Psoas muscle (tissue), 8 donors: Measurements from ENCODE around the gene RPLP2. TPM values are rescaled to one million over a fixed set of nuclear protein-coding genes. Genes with fewer than 3 reads are reported as not detected.
A peak's percentile ranks its signal among the peaks of the same experiment; 100 is the strongest.

Experiments
- ATAC-seq, 4 donors: fragments of 200-7000 bp; cut with Tn5 transposase; one replicate each; pipeline ENCODE4 v1.9.1; 2020; ENCODE audit warnings: moderate library complexity in 3 of 4, mild to moderate bottlenecking in 2 of 4
- DNase-seq, 2 donors: peaks; one replicate each; pipeline ENCODE4 v3.0.0-alpha.2; 2020
- H3K27ac ChIP-seq: fragments of 200-600 bp; one replicate; pipeline ENCODE4 v1.8.0; 2022
- H3K27me3 ChIP-seq, 3 donors: fragments of 200-600 bp in 1 of 3; one replicate each; pipeline versions ENCODE4 v1.6.1 to v1.8.0; 2013 to 2022; ENCODE audit warnings: low read length in 2 of 3, mild to moderate bottlenecking in 2 of 3, moderate library complexity in 1 of 3; ENCODE audit not compliant: insufficient read depth in 3 of 3
- H3K36me3 ChIP-seq, 2 donors: fragments of 200-600 bp in 1 of 2; one replicate each; pipeline versions ENCODE4 v1.6.1 to v1.8.0; 2013 to 2022; ENCODE audit warnings: low read depth in 1 of 2, mild to moderate bottlenecking in 1 of 2, moderate library complexity in 1 of 2; ENCODE audit not compliant: insufficient read depth in 1 of 2
- H3K4me1 ChIP-seq: fragments of 200-600 bp; one replicate; pipeline ENCODE4 v1.8.0; 2022
- H3K4me3 ChIP-seq: fragments of 200-600 bp; one replicate; pipeline ENCODE4 v1.8.0; 2022; ENCODE audit warnings: mild to moderate bottlenecking
- H3K9me3 ChIP-seq: fragments of 200-600 bp; one replicate; pipeline ENCODE4 v1.8.0; 2022
- WGBS, 3 donors: extraction: QIAGEN DNeasy Blood & Tissue Kit; methylation state at CpG; one replicate each; pipeline versions ENCODE4 v1.1.6 to v1.1.7; 2013; 5-methylcytosine and 5-hydroxymethylcytosine counted together
- intact Hi-C, 2 donors: fragments of 100-400 bp; cut with DNase I; formaldehyde crosslinking; loops; one replicate each; pipeline versions ENCODE4 v1.11.0 to v1.14.2; 2022
- polyA plus RNA-seq, 3 donors: library from polyadenylated mRNA; stranded (reverse); fragments of 200-250 nt; gene quantifications; one replicate each; pipeline ENCODE4 v1.2.3, GENCODE V29; 2013
- total RNA-seq, 4 donors: library from RNA; stranded (reverse); fragmentation: NEBNext Ultra II Directional in 2 of 4; extraction: Animal tissue kit (Norgen Biotek cat#: 25700) in 2 of 4; gene quantifications; one replicate each; pipeline versions ENCODE4 v1.2.1 to v1.2.4, GENCODE V29; 2021 to 2023
- TF ChIP-seq, protein P1 (sequence below): fragments of 200-600 bp; IDR thresholded peaks from one replicate; pipeline ENCODE4 v1.8.0; 2022; ENCODE audit warnings: antibody characterized with exemption
- donor health status: healthy with polysubstance abuse.
- donor health status: DM: no; HTN: no; CAD: no; lungs with moderate emphysema.
- donor health status: Bipolar disorder and iron deficiency.
- donor health status: healthy.
- donor health status: DM: yes; HTN: yes; CAD: no.
- donor health status: DM: no; HTN: no; CAD: no.
- donor health status: DM: no; HTN: no; CAD: no.
- donor health status: DM: yes; HTN: yes; CAD: no.

RPLP2 gene
- total and polyA plus RNA-seq, 7 donors = 779 to 1,781 (median 1,246) TPM

DNA sequence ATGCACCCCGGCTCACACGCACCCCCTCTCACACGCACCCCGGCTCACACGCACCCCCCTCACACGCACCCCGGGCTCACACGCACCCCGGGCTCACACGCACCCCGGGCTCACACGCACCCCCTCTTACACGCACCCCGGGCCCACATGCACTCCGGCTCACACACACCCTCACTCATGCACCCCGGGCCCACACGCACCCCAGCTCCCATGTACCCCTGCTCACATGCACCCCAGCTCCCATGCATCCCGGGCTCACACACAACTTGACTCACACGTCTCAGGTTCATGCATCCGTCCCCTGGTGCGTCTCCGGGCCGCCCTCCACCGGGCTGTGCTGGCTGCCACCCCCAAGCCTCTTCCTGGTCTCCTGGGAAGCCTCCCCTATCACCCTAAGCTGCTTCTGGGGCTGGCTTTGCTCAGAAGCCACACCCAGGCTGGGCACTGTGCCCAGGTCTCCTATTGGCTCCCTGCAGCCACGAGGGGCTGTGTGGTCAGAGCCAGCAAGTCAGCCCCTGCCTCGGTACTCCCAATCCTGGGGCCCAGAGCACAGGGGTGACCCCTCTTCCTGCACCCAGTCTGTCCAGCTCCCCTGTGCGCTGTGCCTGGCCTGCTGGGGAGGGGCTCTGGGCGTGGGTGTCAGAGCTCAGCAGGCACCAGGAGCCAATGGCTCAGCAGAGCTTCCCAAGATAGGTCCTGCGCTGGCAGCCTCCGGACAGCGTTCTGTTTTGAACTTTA, 49.8 kb downstream of the RPLP2 start:
- intact Hi-C loops = no loop called here

DNA sequence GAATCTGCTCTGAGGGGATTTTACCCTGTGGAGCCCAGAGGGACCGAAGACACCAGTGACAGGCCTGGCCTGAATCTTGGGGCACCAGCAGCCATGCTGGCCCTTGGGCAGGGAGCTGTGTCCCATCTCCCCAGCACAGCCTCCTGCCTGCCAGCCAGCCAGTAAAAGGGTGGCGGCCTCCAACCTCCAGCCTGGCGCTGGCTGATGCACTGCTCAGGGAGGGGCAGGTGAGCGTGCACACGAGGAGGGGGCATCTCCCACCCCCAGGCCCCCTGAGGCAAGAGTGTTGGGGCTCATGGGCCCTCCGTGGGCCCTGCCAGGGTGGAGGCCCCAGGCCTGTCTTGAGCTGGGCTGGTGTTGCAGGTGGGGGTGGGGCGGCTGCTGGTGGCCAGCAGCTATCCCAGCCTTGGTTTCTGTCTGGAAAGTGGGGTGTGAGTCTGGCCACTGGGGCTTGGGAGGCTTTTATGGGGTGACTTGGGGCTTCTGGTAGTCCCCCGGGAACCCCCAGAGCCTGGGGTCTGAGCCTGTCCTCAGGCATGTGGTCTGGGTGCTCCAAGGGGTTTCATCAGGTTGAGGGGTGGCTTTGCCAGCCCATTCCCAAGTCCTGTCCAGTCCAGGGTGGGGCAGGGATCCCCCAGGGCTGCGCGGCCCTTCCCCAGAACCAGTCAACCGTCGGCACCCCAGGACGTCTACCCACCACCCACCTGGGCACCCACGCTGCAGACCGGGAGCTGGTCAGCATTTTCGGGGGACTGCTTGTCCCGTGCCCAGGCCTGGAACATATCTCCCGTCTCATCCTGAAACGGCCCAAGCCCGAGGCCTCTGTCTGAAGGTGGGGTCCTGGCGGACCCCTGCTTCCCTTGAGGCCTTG, 50.7 kb downstream of the RPLP2 start:
- no peak for ATAC-seq
- H3K27ac ChIP-seq = no peak overlapping the region
- no peak overlapping the region for H3K4me3 ChIP-seq
- intact Hi-C loops = no loop called here
- H3K36me3 ChIP-seq = peaks cover 0 to 24% of the 10 kb centered on the region in 2 donors
- peaks cover 4% of the 10 kb centered on the region for H3K4me1 ChIP-seq
- TF ChIP-seq, protein P1, sequence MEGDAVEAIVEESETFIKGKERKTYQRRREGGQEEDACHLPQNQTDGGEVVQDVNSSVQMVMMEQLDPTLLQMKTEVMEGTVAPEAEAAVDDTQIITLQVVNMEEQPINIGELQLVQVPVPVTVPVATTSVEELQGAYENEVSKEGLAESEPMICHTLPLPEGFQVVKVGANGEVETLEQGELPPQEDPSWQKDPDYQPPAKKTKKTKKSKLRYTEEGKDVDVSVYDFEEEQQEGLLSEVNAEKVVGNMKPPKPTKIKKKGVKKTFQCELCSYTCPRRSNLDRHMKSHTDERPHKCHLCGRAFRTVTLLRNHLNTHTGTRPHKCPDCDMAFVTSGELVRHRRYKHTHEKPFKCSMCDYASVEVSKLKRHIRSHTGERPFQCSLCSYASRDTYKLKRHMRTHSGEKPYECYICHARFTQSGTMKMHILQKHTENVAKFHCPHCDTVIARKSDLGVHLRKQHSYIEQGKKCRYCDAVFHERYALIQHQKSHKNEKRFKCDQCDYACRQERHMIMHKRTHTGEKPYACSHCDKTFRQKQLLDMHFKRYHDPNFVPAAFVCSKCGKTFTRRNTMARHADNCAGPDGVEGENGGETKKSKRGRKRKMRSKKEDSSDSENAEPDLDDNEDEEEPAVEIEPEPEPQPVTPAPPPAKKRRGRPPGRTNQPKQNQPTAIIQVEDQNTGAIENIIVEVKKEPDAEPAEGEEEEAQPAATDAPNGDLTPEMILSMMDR = no peak
- DNase-seq = no peak
- H3K9me3 ChIP-seq = no peaks in the 10 kb centered on the region
- 86 to 89% (median 88%) methylated on average over 21 of the region's 21 CpGs for WGBS, 3 donors
- no peaks in the 10 kb centered on the region for H3K27me3 ChIP-seq

More for the DNA sequence above, 49.8 kb downstream of the RPLP2 start:
- Histone ChIP-seq H3K4me3 (no peak overlapping the region), H3K4me1 (peaks cover 4% of the 10 kb centered on the region), H3K36me3 (peaks cover 0 to 15% of the 10 kb centered on the region in 2 donors), H3K27ac (no peak overlapping the region), H3K9me3 (no peaks in the 10 kb centered on the region), H3K27me3 (no peaks in the 10 kb centered on the region)
- ATAC-seq (peak; percentile 23 to 49 (median 35)), DNase-seq (peak; percentile 68 to 83)
- 54 to 63% (median 61%) methylated on average over 26 to 31 of the region's 31 CpGs for WGBS, 3 donors
- TF ChIP-seq, protein P1 = no peak

- Histone ChIP-seq H3K4me3 (no peak overlapping the region), H3K27ac (no peak overlapping the region), H3K9me3 (no peaks in the 10 kb centered on the region), H3K27me3 (no peaks in the 10 kb centered on the region), H3K4me1 (peaks cover 4% of the 10 kb centered on the region), H3K36me3 (peaks cover 0 to 30% of the 10 kb centered on the region in 2 donors)
- intact Hi-C loops = no loop called here
- ATAC-seq (no peak), DNase-seq (no peak)
- WGBS, 3 donors = 89 to 95% (median 91%) methylated on average over 14 of the region's 14 CpGs
- TF ChIP-seq, protein P1 = no peak
Measured at GRCh38 chr11:861105-861479, 51.3 kb downstream of the RPLP2 start.

DNA sequence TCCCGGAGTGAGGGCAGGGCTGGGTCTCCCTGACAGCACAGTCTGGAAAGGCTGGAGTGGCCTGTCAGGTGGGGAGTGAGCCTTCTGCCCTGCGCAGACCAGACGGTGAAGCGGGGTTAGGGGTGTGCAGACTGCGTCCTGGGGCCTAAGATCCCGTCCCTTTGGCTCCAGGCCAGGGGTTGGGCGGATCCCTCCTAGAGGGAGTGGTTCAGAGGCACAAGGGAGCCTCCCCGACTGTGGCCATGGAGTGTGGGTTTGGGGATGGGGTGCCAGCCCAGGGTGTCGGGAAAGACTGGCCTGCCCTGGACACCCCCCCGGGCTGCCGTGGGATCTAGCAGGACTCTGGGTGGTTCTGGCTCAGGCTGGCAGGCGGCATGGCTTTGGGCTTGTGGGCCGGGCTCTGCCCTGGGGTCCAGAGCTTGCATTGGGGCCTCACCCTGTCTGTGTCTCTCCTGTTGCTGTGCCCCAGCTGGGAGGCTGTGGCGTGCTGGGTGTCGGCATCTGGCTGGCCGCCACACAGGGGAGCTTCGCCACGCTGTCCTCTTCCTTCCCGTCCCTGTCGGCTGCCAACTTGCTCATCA, 52.4 kb downstream of the RPLP2 start:
- Histone ChIP-seq H3K27me3 (no peaks in the 10 kb centered on the region), H3K4me3 (no peak overlapping the region), H3K4me1 (peaks cover 4% of the 10 kb centered on the region), H3K36me3 (peaks cover 0 to 39% of the 10 kb centered on the region in 2 donors), H3K9me3 (no peaks in the 10 kb centered on the region), H3K27ac (no peak overlapping the region)
- TF ChIP-seq, protein P1 = no peak
- DNase-seq (no peak), ATAC-seq (peak; percentile 11 to 37 (median 27))
- intact Hi-C loops = no loop called here
- WGBS, 3 donors = 36 to 45% (median 37%) methylated on average over 19 to 20 of the region's 20 CpGs

Other genes with a start within 250 kb of the RPLP2 start
- gene LMNTD2, start 249.2 kb upstream of the RPLP2 start, total RNA-seq = under 1 TPM in 2 of 4 donors, not detected in 2; 0.25 to 0.27 TPM
- under 1 TPM; 0.04 to 0.12 (median 0.09) TPM for gene LMNTD2, start 249.2 kb upstream of the RPLP2 start, polyA plus RNA-seq
- gene RASSF7, start 249.0 kb upstream of the RPLP2 start, total RNA-seq = 1 to 10 TPM in 1 of 4 donors, under 1 TPM in 2, not detected in 1; 0.78 to 1.2 (median 0.84) TPM
- 1 to 10 TPM in 1 of 3 donors, under 1 TPM in 2; 0.65 to 1.4 (median 1.00) TPM for gene RASSF7, start 249.0 kb upstream of the RPLP2 start, polyA plus RNA-seq
- 10 to 100 TPM; 19.8 to 31.2 (median 25.0) TPM for gene PHRF1, start 233.5 kb upstream of the RPLP2 start, total RNA-seq
- gene PHRF1, start 233.5 kb upstream of the RPLP2 start, polyA plus RNA-seq = 10 to 100 TPM; 11.7 to 19.5 (median 13.5) TPM
- 10 to 100 TPM in 3 of 4 donors, 1 to 10 TPM in 1; 7.5 to 23.1 (median 15.2) TPM for gene IRF7, start 194.0 kb upstream of the RPLP2 start, total RNA-seq
- gene IRF7, start 194.0 kb upstream of the RPLP2 start, polyA plus RNA-seq = 10 to 100 TPM in 2 of 3 donors, 1 to 10 TPM in 1; 9.4 to 13.2 (median 12.9) TPM
- under 1 TPM in 1 of 4 donors, not detected in 3; 0.20 TPM for gene CDHR5, start 185.0 kb upstream of the RPLP2 start, total RNA-seq
- under 1 TPM in 2 of 3 donors, not detected in 1; 0.07 to 0.34 TPM for gene CDHR5, start 185.0 kb upstream of the RPLP2 start, polyA plus RNA-seq
- gene SCT, start 182.8 kb upstream of the RPLP2 start, total RNA-seq = 1 to 10 TPM in 2 of 4 donors, under 1 TPM in 1, not detected in 1; 0.89 to 4.8 (median 1.8) TPM
- under 1 TPM in 1 of 3 donors, not detected in 2; 0.44 TPM for gene SCT, start 182.8 kb upstream of the RPLP2 start, polyA plus RNA-seq
- 1 to 10 TPM in 2 of 4 donors, under 1 TPM in 1, not detected in 1; 0.55 to 1.2 (median 1.1) TPM for gene DRD4, start 172.7 kb upstream of the RPLP2 start, total RNA-seq
- under 1 TPM in 2 of 3 donors, not detected in 1; 0.14 to 0.18 TPM for gene DRD4, start 172.7 kb upstream of the RPLP2 start, polyA plus RNA-seq
- 10 to 100 TPM; 15.0 to 30.0 (median 21.0) TPM for gene DEAF1, start 114.7 kb upstream of the RPLP2 start, total RNA-seq
- gene DEAF1, start 114.7 kb upstream of the RPLP2 start, polyA plus RNA-seq = 10 to 100 TPM; 12.5 to 18.1 (median 15.3) TPM
- gene TMEM80, start 114.2 kb upstream of the RPLP2 start, total RNA-seq = 10 to 100 TPM in 2 of 4 donors, 1 to 10 TPM in 2; 5.9 to 15.7 (median 9.7) TPM
- gene TMEM80, start 114.2 kb upstream of the RPLP2 start, polyA plus RNA-seq = 10 to 100 TPM in 2 of 3 donors, 1 to 10 TPM in 1; 7.4 to 16.3 (median 10.1) TPM
- 1 to 10 TPM in 3 of 4 donors, under 1 TPM in 1; 0.89 to 3.1 (median 1.5) TPM for gene EPS8L2, start 103.7 kb upstream of the RPLP2 start, total RNA-seq
- gene EPS8L2, start 103.7 kb upstream of the RPLP2 start, polyA plus RNA-seq = under 1 TPM; 0.47 to 0.63 (median 0.56) TPM
- 100 to 1,000 TPM in 1 of 4 donors, 10 to 100 TPM in 3; 77.7 to 140 (median 81.8) TPM for gene TALDO1, start 62.5 kb upstream of the RPLP2 start, total RNA-seq
- 10 to 100 TPM; 58.7 to 77.6 (median 65.9) TPM for gene TALDO1, start 62.5 kb upstream of the RPLP2 start, polyA plus RNA-seq
- gene GATD1, start 32.5 kb upstream of the RPLP2 start, total RNA-seq = 10 to 100 TPM; 13.6 to 32.6 (median 22.2) TPM
- 10 to 100 TPM; 11.0 to 20.9 (median 17.7) TPM for gene GATD1, start 32.5 kb upstream of the RPLP2 start, polyA plus RNA-seq
- gene CEND1, start 19.9 kb upstream of the RPLP2 start, total RNA-seq = under 1 TPM in 1 of 4 donors, not detected in 3; 0.22 TPM
- under 1 TPM; 0.09 to 0.33 (median 0.11) TPM for gene CEND1, start 19.9 kb upstream of the RPLP2 start, polyA plus RNA-seq
- 1 to 10 TPM; 1.5 to 2.9 (median 2.2) TPM for gene SLC25A22, start 11.7 kb upstream of the RPLP2 start, total RNA-seq
- gene SLC25A22, start 11.7 kb upstream of the RPLP2 start, polyA plus RNA-seq = 1 to 10 TPM in 1 of 3 donors, under 1 TPM in 2; 0.49 to 4.3 (median 0.56) TPM
- gene PIDD1, start 4.7 kb upstream of the RPLP2 start, total RNA-seq = 10 to 100 TPM in 3 of 4 donors, 1 to 10 TPM in 1; 8.7 to 13.8 (median 10.4) TPM
- 10 to 100 TPM in 2 of 3 donors, 1 to 10 TPM in 1; 9.4 to 16.2 (median 10.9) TPM for gene PIDD1, start 4.7 kb upstream of the RPLP2 start, polyA plus RNA-seq
- 100 to 1,000 TPM; 125 to 247 (median 175) TPM for gene PNPLA2, start 8.9 kb downstream of the RPLP2 start, total RNA-seq
- 10 to 100 TPM; 64.8 to 87.9 (median 83.8) TPM for gene PNPLA2, start 8.9 kb downstream of the RPLP2 start, polyA plus RNA-seq
- gene CRACR2B, start 18.0 kb downstream of the RPLP2 start, total RNA-seq = 1 to 10 TPM; 2.4 to 8.9 (median 4.1) TPM
- gene CRACR2B, start 18.0 kb downstream of the RPLP2 start, polyA plus RNA-seq = 1 to 10 TPM; 1.9 to 6.4 (median 2.8) TPM
- 100 to 1,000 TPM; 149 to 175 (median 161) TPM for gene CD151, start 23.0 kb downstream of the RPLP2 start, total RNA-seq
- gene CD151, start 23.0 kb downstream of the RPLP2 start, polyA plus RNA-seq = 100 to 1,000 TPM; 158 to 358 (median 224) TPM
- gene POLR2L, start 32.6 kb downstream of the RPLP2 start, total RNA-seq = 100 to 1,000 TPM; 113 to 205 (median 156) TPM
- 100 to 1,000 TPM; 114 to 178 (median 176) TPM for gene POLR2L, start 32.6 kb downstream of the RPLP2 start, polyA plus RNA-seq
- gene TSPAN4, start 32.9 kb downstream of the RPLP2 start, total RNA-seq = 10 to 100 TPM; 13.9 to 22.1 (median 16.8) TPM
- gene TSPAN4, start 32.9 kb downstream of the RPLP2 start, polyA plus RNA-seq = 10 to 100 TPM; 11.4 to 38.5 (median 25.1) TPM
- gene CHID1, start 100.8 kb downstream of the RPLP2 start, total RNA-seq = 10 to 100 TPM; 31.2 to 44.5 (median 34.7) TPM
- gene CHID1, start 100.8 kb downstream of the RPLP2 start, polyA plus RNA-seq = 10 to 100 TPM; 25.5 to 40.4 (median 28.3) TPM
- 10 to 100 TPM; 26.5 to 31.4 (median 27.7) TPM for gene AP2A2, start 115.9 kb downstream of the RPLP2 start, total RNA-seq
- 10 to 100 TPM; 15.9 to 21.7 (median 19.8) TPM for gene AP2A2, start 115.9 kb downstream of the RPLP2 start, polyA plus RNA-seq
- not detected for gene MUC6, start 226.8 kb downstream of the RPLP2 start, total RNA-seq
- under 1 TPM; under 0.01 to 0.04 (median 0.01) TPM for gene MUC6, start 226.8 kb downstream of the RPLP2 start, polyA plus RNA-seq